Measurements from ENCODE around the gene SMAD4. TPM values are rescaled to one million over a fixed set of nuclear protein-coding genes. Genes with fewer than 3 reads are reported as not detected.

SMAD4 gene
- total and polyA plus RNA-seq, 2 of the 8 experiments (the other 6 are each of a cell fraction or from before 2014, with no cell fraction given): 86.5 to 139 TPM

DNA sequence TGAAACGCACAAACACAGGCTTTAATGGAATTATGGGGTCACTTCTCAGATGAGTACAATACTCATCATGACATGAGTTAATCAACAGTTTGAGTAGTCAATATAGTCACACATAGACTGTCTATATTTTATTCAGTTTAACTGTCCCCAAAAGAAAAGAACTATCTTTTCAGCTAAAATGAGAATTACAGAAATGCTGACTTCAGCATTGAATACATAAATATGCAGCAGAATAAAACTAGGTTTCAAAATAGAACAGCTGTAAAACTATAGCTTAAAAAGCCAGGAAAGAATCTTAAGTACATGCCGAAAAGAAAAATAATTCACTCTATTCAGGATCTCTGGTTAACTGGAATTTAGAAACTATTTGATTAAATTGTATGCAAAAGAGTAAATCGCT is 30.0 kb downstream of the SMAD4 start:
- TF ChIP-seq MAFK (IDR thresholded peaks at IDR 0.05; ENCODE audit: low read depth, low read length) (peak; percentile 10; the same call in 1 of the 2 replicates), SIN3A (conservative IDR thresholded peaks at IDR 0.05 in 1 of 2, IDR thresholded peaks at IDR 0.05 in 1 of 2; ENCODE audit: low read depth in 1 of 2, low read length in 2 of 2) (no peak)
- Histone ChIP-seq H2AFZ (ENCODE audit: low read length) (no peak overlapping the region), H3K4me1 (replicated peaks in 1 of 4; ENCODE audit: control insufficient read depth in 3 of 4, insufficient read depth in 4 of 4, low read length in 3 of 4) (no peaks in the 10 kb centered on the region), H2BK5ac (ENCODE audit: low read depth, low read length) (no peak overlapping the region), H4K8ac (ENCODE audit: extremely low read depth, insufficient read depth, low read length) (no peak overlapping the region), H2BK12ac (ENCODE audit: low read depth, low read length) (no peak overlapping the region), H3K36me3 (ENCODE audit: control insufficient read depth in 2 of 4, insufficient read depth in 4 of 4, low read length in 3 of 4) (peaks cover 2 to 85% (median 31%) of the 10 kb centered on the region in 4 experiments; a peak in 6 of 8 replicates), H3K4me2 (ENCODE audit: insufficient read depth in 1 of 2, low read depth in 2 of 2, low read length in 2 of 2) (no peak overlapping the region), H2BK15ac (ENCODE audit: low read length) (no peak overlapping the region), H4K91ac (replicated peaks; ENCODE audit: insufficient read length, low read length) (no peak overlapping the region), H3K23me2 (ENCODE audit: low read depth, low read length) (no peaks in the 10 kb centered on the region), H3K79me2 (ENCODE audit: control insufficient read depth in 1 of 2, insufficient read depth in 2 of 2, low read length in 2 of 2) (peaks cover 0 to 17% of the 10 kb centered on the region in 2 experiments; a peak in 2 of 4 replicates), H3K27ac (ENCODE audit: low read depth, low read length) (no peak overlapping the region), H2BK120ac (replicated peaks; ENCODE audit: low read depth, low read length) (no peak overlapping the region), H3K4ac (replicated peaks; ENCODE audit: insufficient read length, low read depth, low read length) (no peak overlapping the region), H3K4me3 (ENCODE audit: extremely low read depth in 1 of 4, insufficient read depth in 2 of 4, low read depth in 3 of 4, low read length in 4 of 4) (no peak overlapping the region), H4K5ac (ENCODE audit: insufficient read length, low read depth, low read length) (no peak overlapping the region), H3K9ac (replicated peaks in 1 of 4; ENCODE audit: extremely low read depth in 1 of 4, low read depth in 3 of 4, low read length in 3 of 4) (no peak overlapping the region), H3K9me3 (ENCODE audit: insufficient read depth in 2 of 2, low read depth in 1 of 2, low read length in 1 of 2) (no peaks in the 10 kb centered on the region), H3K14ac (ENCODE audit: insufficient read length) (no peak overlapping the region), H3K23ac (ENCODE audit: insufficient read length) (no peak overlapping the region), H2AK5ac (ENCODE audit: low read depth, low read length) (no peak overlapping the region), H3K27me3 (replicated peaks in 1 of 4; ENCODE audit: control insufficient read depth in 3 of 4, extremely low read depth in 1 of 4, insufficient read depth in 3 of 4, low read length in 3 of 4) (no peaks in the 10 kb centered on the region), H2BK20ac (ENCODE audit: low read length) (no peak overlapping the region), H3K56ac (replicated peaks; ENCODE audit: insufficient read length, low read depth, low read length) (no peak overlapping the region), H4K20me1 (replicated peaks in 1 of 2; ENCODE audit: control insufficient read depth in 1 of 2, insufficient read depth in 2 of 2, low read length in 2 of 2) (no peaks in the 10 kb centered on the region), H3K18ac (ENCODE audit: extremely low read depth, low read length) (no peak overlapping the region), H3K79me1 (ENCODE audit: low read depth, low read length) (no peaks in the 10 kb centered on the region)
- no peak for FAIRE-seq
- WGBS, 2 experiments (ENCODE audit: extremely low coverage in 1 of 2, insufficient coverage in 1 of 2, insufficient read length in 1 of 2, insufficient replicate concordance in 2 of 2, low coverage in 1 of 2, low lambda C conversion rate in 2 of 2, missing lambda C conversion rate in 1 of 2): 90% methylated on average over 3 of the region's 3 CpGs; no CpG with 5 or more reads in 1 of the 2 experiments
- ChIA-PET CTCF (ENCODE audit: partially characterized antibody) (interaction anchor here (0.8 to 1.3 kb wide), 3 partner anchors 8 to 606 kb away, joined by 3 to 6 read pairs (median 3); no protein-coding TSS in a partner anchor), POLR2A (ENCODE audit: partially characterized antibody) (interaction anchor here (1.2 kb wide), 1 partner anchor 9 kb away, joined by 3 read pairs; no protein-coding TSS in a partner anchor)
- no peak for DNase-seq (ENCODE audit: low read depth in 1 of 2, low spot score in 2 of 2)

Measured in H1 (cell line).